RWPE1 (cell line): ENCODE data around the gene ADK.

Experiments used
- CTCF ChIA-PET: fragments of 350-600 bp; sonication (Branson Sonifier 250); formaldehyde crosslinking; extraction: SDS; loops from one replicate; lab custom pipeline; 2021; lab: Yijun Ruan, JAX
- POLR2A ChIA-PET: fragments of 400-600 bp; formaldehyde crosslinking; extraction: SDS; loops from one replicate; lab custom pipeline; 2020; ENCODE audit warnings: antibody characterized with exemption; ENCODE audit not compliant: low non-redundant PET; lab: Yijun Ruan, JAX
- DNase-seq: peaks from one replicate; pipeline ENCODE4 v3.0.0; 2012; ENCODE audit warnings: low spot score
- H3K27ac ChIP-seq: fragments of 450-650 bp; 2 replicates; pipeline ENCODE4 v1.5.1; 2017
- TF ChIP-seq, protein P1 (sequence below): fragments of 450-650 bp; conservative IDR thresholded peaks from 2 replicates; pipeline ENCODE4 v1.5.1; 2017; ENCODE audit warnings: low read depth, mild to moderate bottlenecking

ADK gene

DNA sequence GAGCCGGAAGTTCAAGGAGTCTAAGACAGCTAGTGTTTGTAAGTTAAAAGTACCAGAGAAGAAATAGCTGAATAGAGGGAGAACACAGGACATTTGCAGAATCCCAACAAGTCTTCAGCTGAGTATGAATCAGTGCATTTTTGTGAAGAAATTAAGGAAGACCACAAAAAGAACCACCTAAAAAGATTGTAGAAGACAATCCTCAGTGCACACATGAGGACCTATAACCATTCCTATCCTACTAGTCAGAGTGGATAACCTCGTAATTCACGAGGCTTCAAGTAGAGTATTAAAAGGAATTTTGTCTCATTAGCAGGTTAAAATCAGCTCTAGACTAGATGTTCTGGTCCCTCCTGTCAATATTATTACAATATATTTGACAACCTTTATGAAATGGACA, 380.0 kb downstream of the ADK start:
- TF ChIP-seq, protein P1, sequence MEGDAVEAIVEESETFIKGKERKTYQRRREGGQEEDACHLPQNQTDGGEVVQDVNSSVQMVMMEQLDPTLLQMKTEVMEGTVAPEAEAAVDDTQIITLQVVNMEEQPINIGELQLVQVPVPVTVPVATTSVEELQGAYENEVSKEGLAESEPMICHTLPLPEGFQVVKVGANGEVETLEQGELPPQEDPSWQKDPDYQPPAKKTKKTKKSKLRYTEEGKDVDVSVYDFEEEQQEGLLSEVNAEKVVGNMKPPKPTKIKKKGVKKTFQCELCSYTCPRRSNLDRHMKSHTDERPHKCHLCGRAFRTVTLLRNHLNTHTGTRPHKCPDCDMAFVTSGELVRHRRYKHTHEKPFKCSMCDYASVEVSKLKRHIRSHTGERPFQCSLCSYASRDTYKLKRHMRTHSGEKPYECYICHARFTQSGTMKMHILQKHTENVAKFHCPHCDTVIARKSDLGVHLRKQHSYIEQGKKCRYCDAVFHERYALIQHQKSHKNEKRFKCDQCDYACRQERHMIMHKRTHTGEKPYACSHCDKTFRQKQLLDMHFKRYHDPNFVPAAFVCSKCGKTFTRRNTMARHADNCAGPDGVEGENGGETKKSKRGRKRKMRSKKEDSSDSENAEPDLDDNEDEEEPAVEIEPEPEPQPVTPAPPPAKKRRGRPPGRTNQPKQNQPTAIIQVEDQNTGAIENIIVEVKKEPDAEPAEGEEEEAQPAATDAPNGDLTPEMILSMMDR = no peak
- no peak for DNase-seq
- ChIA-PET POLR2A (no interaction called here), CTCF (interaction anchor here (0.6 kb wide), 1 partner anchor 42 kb away, joined by 3 read pairs; no protein-coding TSS in a partner anchor)
- H3K27ac ChIP-seq = no peak overlapping the region

DNA sequence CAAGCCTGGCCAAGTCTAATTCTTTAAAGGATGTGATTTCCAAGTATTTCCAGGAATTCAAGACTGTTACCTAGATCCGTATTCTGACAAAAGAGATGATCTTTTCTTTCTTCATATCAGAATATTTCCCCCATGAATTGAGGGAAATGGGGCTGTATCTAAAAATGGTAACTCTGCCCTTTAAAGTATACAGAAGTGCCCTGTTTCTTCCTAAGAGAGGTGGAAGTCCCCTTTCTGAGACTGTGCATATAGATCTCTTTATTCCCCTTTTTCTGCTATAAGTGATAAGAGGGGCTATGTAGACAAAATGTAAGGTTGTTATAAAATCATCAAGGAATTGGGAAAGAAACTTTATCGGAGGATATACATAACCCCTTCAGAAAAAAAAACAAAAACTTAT, 388.3 kb downstream of the ADK start:
- TF ChIP-seq, protein P1 = no peak
- no peak overlapping the region for H3K27ac ChIP-seq
- ChIA-PET POLR2A (no interaction called here), CTCF (no interaction called here)
- DNase-seq = no peak

DNA sequence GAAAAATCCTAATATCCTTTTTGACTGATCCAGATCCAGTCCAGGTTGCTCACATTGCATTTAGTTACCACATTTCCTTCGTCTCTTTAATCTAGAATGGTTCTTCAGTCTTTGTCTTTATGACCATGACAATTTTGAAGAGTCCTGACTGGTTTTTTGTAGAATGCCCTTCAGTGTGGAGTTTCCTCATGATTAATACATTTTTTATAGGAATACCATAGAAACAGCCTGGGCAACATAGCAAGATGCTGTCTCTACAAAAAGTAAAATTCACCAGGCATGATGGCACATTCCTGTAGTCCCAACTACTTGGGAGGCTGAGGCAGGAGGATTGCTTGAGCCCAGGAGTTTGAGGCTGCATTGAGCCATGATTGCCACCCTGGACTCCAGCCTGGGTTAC, 390.4 kb downstream of the ADK start:
- POLR2A ChIA-PET = no interaction called here
- TF ChIP-seq, protein P1 = no peak
- CTCF ChIA-PET = no interaction called here
- DNase-seq = no peak
- H3K27ac ChIP-seq = no peak overlapping the region

DNA sequence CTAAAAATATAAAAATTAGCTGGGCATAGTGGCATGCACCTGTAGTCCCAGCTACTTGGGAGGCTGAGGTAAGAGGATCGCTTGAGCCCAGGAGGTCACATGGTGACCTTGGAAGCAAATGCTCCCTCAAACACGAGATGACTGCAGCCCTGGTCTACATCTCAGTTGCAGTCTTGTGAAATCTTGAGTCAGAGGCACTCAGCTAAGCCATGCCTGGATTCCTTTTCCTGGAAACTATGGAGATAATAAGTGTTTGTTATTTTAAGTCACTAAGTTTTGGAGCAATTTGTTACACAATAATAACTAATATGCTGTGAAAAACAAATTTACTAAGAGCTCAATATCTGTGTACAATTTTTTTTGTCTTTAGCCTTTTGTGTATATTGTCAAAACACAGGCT, 391.1 kb downstream of the ADK start:
- DNase-seq = no peak
- no peak overlapping the region for H3K27ac ChIP-seq
- ChIA-PET CTCF (no interaction called here), POLR2A (no interaction called here)
- TF ChIP-seq, protein P1 = no peak

DNA sequence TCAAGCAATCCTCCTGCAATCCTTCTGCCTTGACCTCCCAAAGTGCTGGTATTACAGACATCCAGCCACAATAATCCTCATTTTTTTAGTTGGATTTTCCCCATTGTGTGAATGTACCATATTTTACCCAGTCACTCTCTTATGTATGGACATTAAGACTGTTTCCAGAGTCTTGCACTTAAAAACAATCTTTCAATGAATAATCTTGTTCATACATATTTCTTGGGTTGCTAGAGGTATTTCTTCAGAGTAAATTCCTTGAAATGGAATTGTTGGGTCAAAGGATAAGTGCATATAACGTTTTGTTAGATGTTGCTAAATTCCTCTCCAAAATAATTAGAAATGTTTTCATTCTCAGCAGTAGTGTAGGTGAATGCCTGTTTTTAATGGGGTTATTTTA, 392.3 kb downstream of the ADK start:
- H3K27ac ChIP-seq = no peak overlapping the region
- TF ChIP-seq, protein P1 = no peak
- no peak for DNase-seq
- ChIA-PET CTCF (interaction anchor here (0.6 to 0.7 kb wide), 2 partner anchors 102 to 260 kb away, joined by 3 to 5 read pairs; no protein-coding TSS in a partner anchor), POLR2A (no interaction called here)

DNA sequence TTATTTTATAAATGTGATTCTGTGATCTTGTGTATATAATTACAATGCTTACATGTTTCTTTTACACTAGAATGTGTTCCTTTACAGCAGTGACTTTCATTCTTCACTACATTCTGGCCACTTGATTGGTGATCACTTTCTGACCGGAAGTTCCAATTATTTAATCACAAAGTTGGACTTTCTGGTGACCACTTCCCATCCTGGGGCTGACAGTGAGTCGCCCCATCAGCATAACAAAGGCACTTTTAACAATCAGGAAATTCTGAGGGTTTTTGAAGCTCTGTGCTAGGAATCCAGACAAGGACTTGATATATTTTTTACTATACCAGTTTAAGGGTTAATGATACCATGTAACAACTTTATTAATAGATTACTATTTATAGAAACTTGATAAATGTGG, 393.1 kb downstream of the ADK start:
- no peak overlapping the region for H3K27ac ChIP-seq
- CTCF ChIA-PET = no interaction called here
- TF ChIP-seq, protein P1 = no peak
- POLR2A ChIA-PET = no interaction called here
- no peak for DNase-seq

DNA sequence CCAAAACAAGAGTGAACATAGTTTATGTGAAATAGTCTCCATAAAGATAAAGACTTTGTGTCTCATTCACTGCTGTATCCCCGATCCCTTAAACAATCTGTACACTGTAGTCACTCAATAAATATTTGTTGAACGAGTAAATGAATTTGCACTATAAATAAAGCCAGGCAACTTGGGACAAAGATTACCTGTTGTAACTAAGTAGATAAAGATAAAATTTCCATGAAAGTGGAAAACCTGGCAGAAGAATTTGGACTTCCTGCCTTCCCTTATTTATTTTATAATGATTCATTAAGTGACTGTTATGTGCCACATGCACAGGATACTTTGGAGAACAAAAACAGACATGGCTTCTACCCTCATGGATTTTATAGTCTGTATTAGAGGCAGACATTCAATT, 397.7 kb downstream of the ADK start:
- POLR2A ChIA-PET = no interaction called here
- H3K27ac ChIP-seq = no peak overlapping the region
- no peak for DNase-seq
- TF ChIP-seq, protein P1 = no peak
- CTCF ChIA-PET = no interaction called here
